ENCODE data around the gene ZNF57.

- no peak for TF ChIP-seq POLR2A (IDR thresholded peaks at IDR 0.05)
- TF ChIP-seq POLR2AphosphoS5 (IDR thresholded peaks at IDR 0.05): no peak
- no peak for TF ChIP-seq CTCF (IDR thresholded peaks at IDR 0.05)
These were observed 4.0 kb upstream of the ZNF57 start for GRCh38 chr19:2896694-2897093.

Data from sigmoid colon (tissue), 4 donors.